Brain microvascular endothelial cell (primary cell): Measurements from ENCODE around the gene CDH26.

Experiments used
- DNase-seq: peaks from one replicate; pipeline ENCODE4 v3.0.0-alpha.2; 2020
- H3K27ac ChIP-seq: fragments of 250-450 bp; sonication (Bioruptor Pico); 2 replicates; pipeline ENCODE4 v1.5.1; 2020; ENCODE audit warnings: mild to moderate bottlenecking, moderate library complexity
- H3K27me3 ChIP-seq: fragments of 250-450 bp; sonication (Bioruptor Pico); replicated peaks from 2 replicates; pipeline ENCODE4 v1.5.1; 2020; ENCODE audit warnings: mild to moderate bottlenecking
- H3K36me3 ChIP-seq: fragments of 250-450 bp; sonication (Bioruptor Pico); replicated peaks from 2 replicates; pipeline ENCODE4 v1.5.1; 2020; ENCODE audit warnings: mild to moderate bottlenecking
- H3K4me3 ChIP-seq: 2 replicates; pipeline ENCODE4 v1.5.1; 2011; ENCODE audit warnings: low read depth, mild to moderate bottlenecking, control low read depth, low read length, moderate library complexity
- CTCF ChIP-seq: IDR thresholded peaks from 2 replicates; pipeline ENCODE4 v1.5.1; 2011; ENCODE audit warnings: low read depth, mild to moderate bottlenecking, moderate library complexity, low read length, control low read depth, inconsistent platforms; ENCODE audit errors: missing control alignments
- in situ Hi-C: cut with HindIII; loops from 2 replicates; pipeline ENCODE4 v1.10.0; 2017; ENCODE audit warnings: low sequenced_read_pairs, low pct_ligation_motif_present

Gene CDH26

GRCh38 chr20:60057123-60057865 lies 99.1 kb downstream of the CDH26 start:
- in situ Hi-C loops, result no loop called here
- H3K27ac ChIP-seq, result no peak overlapping the region
- no peak overlapping the region for H3K4me3 ChIP-seq
- peak; percentile 93 for TF ChIP-seq CTCF
- no peaks in the 10 kb centered on the region for H3K27me3 ChIP-seq
- DNase-seq, result peak; percentile 65
- H3K36me3 ChIP-seq, result no peaks in the 10 kb centered on the region

GRCh38 chr20:60057866-60058807 lies 99.9 kb downstream of the CDH26 start:
- no peak for TF ChIP-seq CTCF
- Histone ChIP-seq H3K36me3 (no peaks in the 10 kb centered on the region), H3K4me3 (no peak overlapping the region), H3K27ac (peak overlapping the region; percentile 59), H3K27me3 (no peaks in the 10 kb centered on the region)
- in situ Hi-C loops, result no loop called here
- DNase-seq, result peak; percentile 67

GRCh38 chr20:60058879-60059278 lies 100.7 kb downstream of the CDH26 start:
- Histone ChIP-seq H3K36me3 (no peaks in the 10 kb centered on the region), H3K27ac (no peak overlapping the region), H3K4me3 (no peak overlapping the region), H3K27me3 (no peaks in the 10 kb centered on the region)
- no peak for TF ChIP-seq CTCF
- DNase-seq, result no peak
- in situ Hi-C loops, result no loop called here

- Histone ChIP-seq H3K36me3 (no peaks in the 10 kb centered on the region), H3K4me3 (no peak overlapping the region), H3K27me3 (no peaks in the 10 kb centered on the region), H3K27ac (no peak overlapping the region)
- no peak for DNase-seq
- in situ Hi-C loops, result no loop called here
- no peak for TF ChIP-seq CTCF
These were observed 101.9 kb downstream of the CDH26 start for GRCh38 chr20:60060006-60060557.

- DNase-seq, result no peak
- no peak for TF ChIP-seq CTCF
- in situ Hi-C loops, result no loop called here
- Histone ChIP-seq H3K36me3 (no peaks in the 10 kb centered on the region), H3K27me3 (no peaks in the 10 kb centered on the region), H3K4me3 (no peak overlapping the region), H3K27ac (no peak overlapping the region)
These were observed 102.4 kb downstream of the CDH26 start for GRCh38 chr20:60060593-60060992.
